GM19023 (cell line): ENCODE results near the gene NBEA.
"Not testable (repeated sequence)": the region's sequence is repeated elsewhere in the genome, so short reads cannot be mapped to it uniquely, and the experiment has no call there.

Experiments used
- ATAC-seq: cut with Tn5 transposase; IDR thresholded peaks from one replicate; pipeline ENCODE4 v1.9.1; 2021; ENCODE audit warnings: mild to moderate bottlenecking, moderate library complexity; ENCODE audit not compliant: unreplicated experiment

Gene NBEA

GRCh38 chr13:34944274-34944634 is 2.2 kb downstream of the NBEA start:
- no peak for ATAC-seq

- ATAC-seq: no peak
Measured at GRCh38 chr13:34944751-34945150, 2.7 kb downstream of the NBEA start.

GRCh38 chr13:34951528-34951927 is 9.5 kb downstream of the NBEA start:
- no peak for ATAC-seq

- ATAC-seq: no peak
Measured at GRCh38 chr13:34959489-34959888, 17.4 kb downstream of the NBEA start.

- ATAC-seq: no peak
Measured at GRCh38 chr13:34964558-34964957, 22.5 kb downstream of the NBEA start.

GRCh38 chr13:34967851-34968562 is 25.9 kb downstream of the NBEA start:
- ATAC-seq: no peak

GRCh38 chr13:34969539-34969938 is 27.5 kb downstream of the NBEA start:
- not testable (repeated sequence) for ATAC-seq

GRCh38 chr13:34970961-34971360 is 28.9 kb downstream of the NBEA start:
- no peak for ATAC-seq

GRCh38 chr13:34971473-34971872 is 29.4 kb downstream of the NBEA start:
- ATAC-seq: no peak

- not testable (repeated sequence) for ATAC-seq
Measured at GRCh38 chr13:34985199-34985598, 43.1 kb downstream of the NBEA start.

GRCh38 chr13:34988330-34988791 is 46.3 kb downstream of the NBEA start:
- no peak for ATAC-seq

- ATAC-seq: no peak
Measured at GRCh38 chr13:34990399-34991214, 48.5 kb downstream of the NBEA start.

GRCh38 chr13:34993470-34993869 is 51.4 kb downstream of the NBEA start:
- no peak for ATAC-seq

GRCh38 chr13:35003734-35004133 is 61.7 kb downstream of the NBEA start:
- ATAC-seq: not testable (repeated sequence)

GRCh38 chr13:35005051-35005450 is 63.0 kb downstream of the NBEA start:
- ATAC-seq: no peak

- ATAC-seq: no peak
Measured at GRCh38 chr13:35014606-35015213, 72.6 kb downstream of the NBEA start.

- no peak for ATAC-seq
Measured at GRCh38 chr13:35016362-35017112, 74.5 kb downstream of the NBEA start.

- ATAC-seq: no peak
Measured at GRCh38 chr13:35025314-35025713, 83.2 kb downstream of the NBEA start.

- ATAC-seq: no peak
Measured at GRCh38 chr13:35028338-35028867, 86.3 kb downstream of the NBEA start.

- no peak for ATAC-seq
Measured at GRCh38 chr13:35039012-35039411, 96.9 kb downstream of the NBEA start.

GRCh38 chr13:35046587-35046986 is 104.5 kb downstream of the NBEA start:
- no peak for ATAC-seq
